K562 (cell line): Measurements from ENCODE around the gene P2RY8. TPM values are rescaled to one million over a fixed set of nuclear protein-coding genes. Genes with fewer than 3 reads are reported as not detected.

ENCODE experiments used
- ATF1 ChIP-seq, 2 experiments: fragments of 450-650 bp in 1 of 2; IDR thresholded peaks; 2 replicates each; pipeline ENCODE4 v1.6.1; 2016; ENCODE audit warnings: missing compliant biosample characterization in 1 of 2, missing genetic modification characterization in 1 of 2
- CREM ChIP-seq: IDR thresholded peaks from 2 replicates; pipeline ENCODE4 v1.6.1; 2014; ENCODE audit warnings: antibody characterized with exemption, low read depth
- ETV1 ChIP-seq: fragments of 450-650 bp; conservative IDR thresholded peaks from 2 replicates; pipeline ENCODE4 v1.6.1; 2016; ENCODE audit warnings: missing genetic modification characterization, control low read depth, low read depth, missing compliant biosample characterization
- GABPB2 ChIP-seq: fragments of 250-450 bp; sonication (Bioruptor Pico); conservative IDR thresholded peaks from 2 replicates; pipeline ENCODE4 v1.5.1; 2021; ENCODE audit warnings: mild to moderate bottlenecking
- HDAC3 ChIP-seq: fragments of 450-650 bp; IDR thresholded peaks from 2 replicates; pipeline ENCODE4 v1.6.1; 2018; ENCODE audit warnings: borderline replicate concordance, mild to moderate bottlenecking, moderate library complexity; ENCODE audit not compliant: partially characterized antibody
- ILF3 ChIP-seq: fragments of 450-650 bp; IDR thresholded peaks from 2 replicates; pipeline ENCODE4 v1.6.1; 2018; ENCODE audit warnings: antibody characterized with exemption, mild to moderate bottlenecking, moderate library complexity, borderline replicate concordance
- MYC ChIP-seq, 2 experiments: fragments of 250-450 bp in 1 of 2; sonication (Bioruptor Pico) in 1 of 2; IDR thresholded peaks; 2 replicates each; pipeline versions ENCODE4 v1.5.1 to v1.6.1; 2012 to 2021; ENCODE audit warnings: low read depth in 2 of 2, borderline replicate concordance in 1 of 2, improper control_type of control experiment in 1 of 2, low read length in 1 of 2, mild to moderate bottlenecking in 1 of 2, moderate library complexity in 1 of 2
- NR2C1 ChIP-seq, 2 experiments: fragments of 450-650 bp; IDR thresholded peaks; 2 replicates each; pipeline ENCODE4 v1.6.1; 2017; ENCODE audit warnings: mild to moderate bottlenecking in 2 of 2, antibody characterized with exemption in 1 of 2, inconsistent platforms in 1 of 2, missing compliant biosample characterization in 1 of 2, missing genetic modification characterization in 1 of 2
- NRF1 ChIP-seq, 2 experiments: fragments of 450-650 bp; IDR thresholded peaks in 1 of 2; conservative IDR thresholded peaks in 1 of 2; 2 replicates each; pipeline ENCODE4 v1.6.1; 2014; ENCODE audit warnings: mild to moderate bottlenecking in 2 of 2
- PML ChIP-seq: IDR thresholded peaks from 2 replicates; pipeline ENCODE4 v1.6.1; 2012; ENCODE audit warnings: low read length, inconsistent platforms
- POLR2A ChIP-seq: fragments of 450-650 bp; conservative IDR thresholded peaks from 2 replicates; pipeline ENCODE4 v1.6.1; 2016
- PRPF4 ChIP-seq: fragments of 200-400 bp; formaldehyde crosslinking; IDR thresholded peaks from one replicate; pipeline ENCODE4 v1.6.1; 2017; ENCODE audit warnings: low read length, low read depth, mild to moderate bottlenecking; ENCODE audit not compliant: insufficient read depth, poor library complexity, severe bottlenecking
- RB1 ChIP-seq: fragments of 450-650 bp; IDR thresholded peaks from 2 replicates; pipeline ENCODE4 v1.6.1; 2017; ENCODE audit warnings: low read depth, mild to moderate bottlenecking
- SMAD3 ChIP-seq: fragments of 450-650 bp; formaldehyde crosslinking; conservative IDR thresholded peaks from 2 replicates; pipeline ENCODE4 v1.4.0; 2020; ENCODE audit warnings: mild to moderate bottlenecking
- SP1 ChIP-seq: sonication (generic); formaldehyde crosslinking; IDR thresholded peaks from 2 replicates; pipeline ENCODE4 v1.8.1; 2022; ENCODE audit warnings: mild to moderate bottlenecking, missing genetic modification reagents
- TBP ChIP-seq: optimal IDR thresholded peaks from 2 replicates; pipeline ENCODE3; 2011; ENCODE audit warnings: low read depth, low read length, improper control_type of control experiment
- TGIF2 ChIP-seq: sonication (generic); formaldehyde crosslinking; IDR thresholded peaks from 2 replicates; pipeline ENCODE4 v1.8.1; 2022; ENCODE audit warnings: mild to moderate bottlenecking, missing genetic modification reagents, moderate library complexity
- YY1 ChIP-seq, 3 experiments: IDR thresholded peaks; 2 replicates each; pipeline ENCODE4 v1.6.1; 2011; ENCODE audit warnings: low read length in 2 of 3, mild to moderate bottlenecking in 2 of 3, moderate library complexity in 2 of 3, borderline replicate concordance in 1 of 3, control low read depth in 1 of 3, low read depth in 1 of 3; ENCODE audit not compliant: insufficient read depth in 3 of 3, insufficient replicate concordance in 2 of 3, control insufficient read depth in 1 of 3, insufficient read length in 1 of 3; ENCODE audit errors: extremely low read depth in 1 of 3
- ZNF124 ChIP-seq: sonication (generic); formaldehyde crosslinking; IDR thresholded peaks from 2 replicates; pipeline ENCODE4 v1.8.1; 2022; ENCODE audit warnings: missing genetic modification reagents
- ZNF175 ChIP-seq: fragments of 200-800 bp; sonication (Bioruptor generic); IDR thresholded peaks from 2 replicates; pipeline ENCODE4 v1.6.1; 2016; ENCODE audit warnings: low read depth, mild to moderate bottlenecking, missing genetic modification characterization, missing compliant biosample characterization
- polyA plus RNA-seq, 8 experiments: library from polyadenylated mRNA; depleted of rRNA in 4 of 8; stranded (reverse) in 5 of 8; unstranded in 3 of 8; fragments of >200 nt; fragmentation: Nextera tagmentation in 2 of 8; fragmentation: Illumina TruSeq in 1 of 8; extraction: Ambion mirVana in 2 of 8; extraction: Trizol in 1 of 8; gene quantifications; 2 replicates each; pipeline versions ENCODE4 v1.2.1 to v1.2.3, GENCODE V29; 2011 to 2014; ENCODE audit warnings: inconsistent platforms in 1 of 8, missing spikeins in 1 of 8
- total RNA-seq, 7 experiments: library from RNA; depleted of rRNA in 6 of 7; stranded (reverse); fragments of >200 nt in 6 of 7; fragmentation: Illumina TruSeq in 2 of 7; extraction: Trizol in 2 of 7; gene quantifications; 2 replicates each; pipeline versions ENCODE4 v1.2.1 to v1.2.3, GENCODE V29; 2011 to 2021; ENCODE audit warnings: low replicate concordance in 1 of 7
- TF ChIP-seq, protein P1 (sequence below): fragments of 250-450 bp; sonication (Bioruptor Pico); IDR thresholded peaks from 2 replicates; pipeline ENCODE4 v1.8.0; 2021; ENCODE audit warnings: moderate library complexity, mild to moderate bottlenecking, inconsistent platforms
- TF ChIP-seq, protein P2 (sequence below): sonication (generic); formaldehyde crosslinking; IDR thresholded peaks from 2 replicates; pipeline ENCODE4 v1.8.1; 2023; ENCODE audit warnings: mild to moderate bottlenecking, missing genetic modification reagents, moderate library complexity

Gene P2RY8
- total and polyA plus RNA-seq, 9 of the 15 experiments (the other 6 are each of a cell fraction or from before 2014, with no cell fraction given), result 0.04 to 0.69 (median 0.08) TPM; not detected in 3

DNA sequence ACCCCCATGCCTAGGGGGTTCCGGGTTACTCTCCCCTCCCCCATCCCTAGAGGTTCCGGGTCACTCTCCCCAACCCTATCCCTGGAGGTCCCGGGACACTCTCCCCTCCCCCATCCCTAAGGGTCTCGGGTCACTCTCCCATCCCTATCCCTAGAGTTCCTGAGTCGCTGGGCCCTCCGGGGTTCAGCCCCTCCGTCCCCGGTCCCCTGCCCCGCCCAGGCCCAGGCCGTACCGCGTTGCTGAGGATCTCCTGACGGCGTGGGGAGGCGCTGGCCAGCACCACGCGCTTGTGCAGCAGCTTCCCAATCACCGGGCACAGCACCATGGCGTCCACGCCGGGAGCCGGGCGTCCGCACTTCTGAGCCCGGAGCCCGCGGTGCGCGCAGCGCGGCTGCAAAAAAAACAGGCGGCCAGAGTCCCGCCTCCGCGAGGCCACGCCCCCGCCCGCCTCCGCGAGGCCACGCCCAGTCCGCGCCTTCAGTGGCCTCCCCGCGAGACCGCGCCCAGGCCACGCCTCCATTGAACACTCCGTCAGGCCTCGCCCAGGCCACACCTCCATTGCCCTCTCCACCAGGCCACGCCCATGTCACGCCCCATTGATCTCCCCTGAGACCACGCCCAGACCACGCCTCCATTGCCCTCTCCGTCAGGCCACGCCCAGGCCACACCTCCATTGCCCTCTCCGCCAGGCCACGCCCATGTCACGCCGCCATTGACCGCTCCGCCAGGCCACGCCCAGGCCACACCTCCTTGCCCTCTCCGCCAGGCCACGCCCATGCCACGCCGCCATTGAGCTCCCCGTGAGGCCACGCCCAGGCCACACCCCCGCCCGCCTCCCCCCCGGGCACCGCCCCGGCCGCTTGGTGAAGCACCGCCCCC lies 84.2 kb downstream of the P2RY8 start, which contains the start of gene ASMTL (continued):
- TF ChIP-seq ILF3 (no peak), HDAC3 (no peak), GABPB2 (CRISPR knock-in tag) (no peak), ATF1 (CRISPR knock-in tag; IDR thresholded peaks at IDR 0.05) (no peak), ATF1 (tag; IDR thresholded peaks at IDR 0.05) (0 out of 2 replicates have a peak, but pooled peaks have one; percentile 16), POLR2A (peak; percentile 83), CREM (peak; percentile 40), ZNF124 (CRISPR knock-in tag) (no peak), ETV1 (tag) (no peak), PRPF4 (no peak), SMAD3 (CRISPR knock-in tag) (no peak), SP1 (CRISPR knock-in tag) (peak; percentile 95), RB1 (peak; percentile 74), TGIF2 (CRISPR knock-in tag) (no peak), MYC (IDR thresholded peaks at IDR 0.05; ENCODE audit: low read depth, low read length) (peak; percentile 63), MYC (CRISPR knock-in tag; IDR thresholded peaks at IDR 0.05; ENCODE audit: borderline replicate concordance, low read depth) (no peak), ZNF175 (no peak), TBP (peak; percentile 87), PML (peak; percentile 38; the same call in 1 of the 2 replicates), NRF1 (conservative IDR thresholded peaks at IDR 0.05 in 1 of 2, IDR thresholded peaks at IDR 0.05 in 1 of 2) (peak; percentile 81 to 84), NR2C1 (IDR thresholded peaks at IDR 0.05) (peak; percentile 89), NR2C1 (tag; IDR thresholded peaks at IDR 0.05) (peak; percentile 84), YY1 (IDR thresholded peaks at IDR 0.05; ENCODE audit: borderline replicate concordance in 1 of 3, control insufficient read depth in 1 of 3, extremely low read depth in 1 of 3, insufficient read depth in 3 of 3, insufficient read length in 1 of 3, insufficient replicate concordance in 2 of 3, low read depth in 1 of 3, low read length in 2 of 3) (peak in 2 of 3 experiments; percentile 59 to 76)
- TF ChIP-seq, protein P1, sequence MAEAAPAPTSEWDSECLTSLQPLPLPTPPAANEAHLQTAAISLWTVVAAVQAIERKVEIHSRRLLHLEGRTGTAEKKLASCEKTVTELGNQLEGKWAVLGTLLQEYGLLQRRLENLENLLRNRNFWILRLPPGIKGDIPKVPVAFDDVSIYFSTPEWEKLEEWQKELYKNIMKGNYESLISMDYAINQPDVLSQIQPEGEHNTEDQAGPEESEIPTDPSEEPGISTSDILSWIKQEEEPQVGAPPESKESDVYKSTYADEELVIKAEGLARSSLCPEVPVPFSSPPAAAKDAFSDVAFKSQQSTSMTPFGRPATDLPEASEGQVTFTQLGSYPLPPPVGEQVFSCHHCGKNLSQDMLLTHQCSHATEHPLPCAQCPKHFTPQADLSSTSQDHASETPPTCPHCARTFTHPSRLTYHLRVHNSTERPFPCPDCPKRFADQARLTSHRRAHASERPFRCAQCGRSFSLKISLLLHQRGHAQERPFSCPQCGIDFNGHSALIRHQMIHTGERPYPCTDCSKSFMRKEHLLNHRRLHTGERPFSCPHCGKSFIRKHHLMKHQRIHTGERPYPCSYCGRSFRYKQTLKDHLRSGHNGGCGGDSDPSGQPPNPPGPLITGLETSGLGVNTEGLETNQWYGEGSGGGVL (CRISPR knock-in tag), result no peak
- TF ChIP-seq, protein P2, sequence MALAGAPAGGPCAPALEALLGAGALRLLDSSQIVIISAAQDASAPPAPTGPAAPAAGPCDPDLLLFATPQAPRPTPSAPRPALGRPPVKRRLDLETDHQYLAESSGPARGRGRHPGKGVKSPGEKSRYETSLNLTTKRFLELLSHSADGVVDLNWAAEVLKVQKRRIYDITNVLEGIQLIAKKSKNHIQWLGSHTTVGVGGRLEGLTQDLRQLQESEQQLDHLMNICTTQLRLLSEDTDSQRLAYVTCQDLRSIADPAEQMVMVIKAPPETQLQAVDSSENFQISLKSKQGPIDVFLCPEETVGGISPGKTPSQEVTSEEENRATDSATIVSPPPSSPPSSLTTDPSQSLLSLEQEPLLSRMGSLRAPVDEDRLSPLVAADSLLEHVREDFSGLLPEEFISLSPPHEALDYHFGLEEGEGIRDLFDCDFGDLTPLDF (CRISPR knock-in tag), result no peak
